GM23248 (cell line): ENCODE data around the gene ACP6.

Experiments
- EZH2 ChIP-seq: fragments of 200-600 bp; sonication (generic); IDR thresholded peaks from 2 replicates; pipeline ENCODE4 v1.6.1; 2018; ENCODE audit warnings: antibody characterized with exemption, mild to moderate bottlenecking; ENCODE audit not compliant: insufficient read depth, poor library complexity, severe bottlenecking
- EZH2phosphoT487 ChIP-seq: fragments of 200-600 bp; sonication (generic); IDR thresholded peaks from 2 replicates; pipeline ENCODE4 v1.6.1; 2018; ENCODE audit warnings: antibody characterized with exemption, moderate library complexity, mild to moderate bottlenecking, low read depth; ENCODE audit not compliant: insufficient read depth

GRCh38 chr1:147619741-147620140, 50.6 kb downstream of the ACP6 start:
- TF ChIP-seq EZH2 (no peak), EZH2phosphoT487 (no peak)
